ENCODE results near the gene ZNF444.

DNA sequence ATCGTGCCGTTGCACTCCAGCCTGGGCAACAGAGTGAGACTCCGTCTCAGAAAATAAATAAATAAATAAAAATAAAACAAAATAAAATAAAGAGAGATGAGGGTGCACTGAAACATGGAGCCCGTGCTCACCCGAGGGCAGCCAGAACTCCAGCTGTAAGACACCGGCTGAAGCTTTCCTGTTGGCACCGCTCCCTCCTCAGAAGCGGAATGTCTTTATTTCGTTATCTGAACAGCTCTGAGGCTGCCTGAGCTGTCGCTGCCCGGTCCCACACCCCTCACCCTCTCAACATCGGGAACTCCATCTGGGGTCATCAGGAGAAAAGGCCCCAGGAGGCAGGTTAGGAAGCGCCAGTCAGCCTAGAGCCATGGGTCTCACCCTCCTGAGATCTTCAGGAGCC is 44.4 kb upstream of the ZNF444 start:
- TF ChIP-seq GATA2 (IDR thresholded peaks at IDR 0.05; ENCODE audit: low read depth, low read length) (no peak), GATA3 (IDR thresholded peaks at IDR 0.05; ENCODE audit: low read depth, low read length) (no peak)

Data from SH-SY5Y (cell line).